CD14-positive monocyte (primary cell): ENCODE results near the gene BATF3. TPM values are rescaled to one million over a fixed set of nuclear protein-coding genes. Genes with fewer than 3 reads are reported as not detected.

ENCODE experiments used
- DNase-seq, 3 donors: peaks; one replicate each; pipeline ENCODE4 v3.0.0-alpha.2; 2011 to 2022
- H2AFZ ChIP-seq: 2 replicates; pipeline ENCODE4 v1.6.0; 2012; ENCODE audit warnings: mild to moderate bottlenecking, low read depth, low read length, inconsistent platforms; ENCODE audit not compliant: insufficient read depth, poor library complexity, severe bottlenecking
- H3K27ac ChIP-seq, 2 donors: 1 replicate in 1 of 2; 2 replicates in 1 of 2; pipeline ENCODE4 v1.5.1; 2012 to 2013; ENCODE audit warnings: low read length in 2 of 2, control low read depth in 1 of 2, inconsistent platforms in 1 of 2, low read depth in 1 of 2, mild to moderate bottlenecking in 1 of 2
- H3K27me3 ChIP-seq, 2 donors: one replicate each; pipeline versions ENCODE4 v1.6.0 to v1.6.1; 2011 to 2013; ENCODE audit warnings: low read length in 2 of 2; ENCODE audit not compliant: control insufficient read depth in 2 of 2, insufficient read depth in 2 of 2
- H3K36me3 ChIP-seq, 2 donors: replicated peaks in 1 of 2; 1 replicate in 1 of 2; 2 replicates in 1 of 2; pipeline versions ENCODE4 v1.5.1 to v1.6.1; 2012 to 2013; ENCODE audit warnings: low read length in 2 of 2, control low read depth in 1 of 2, inconsistent platforms in 1 of 2, mild to moderate bottlenecking in 1 of 2; ENCODE audit not compliant: insufficient read depth in 2 of 2, control insufficient read depth in 1 of 2
- H3K4me1 ChIP-seq, 2 donors: 1 replicate in 1 of 2; 2 replicates in 1 of 2; pipeline versions ENCODE4 v1.5.1 to v1.6.1; 2012 to 2013; ENCODE audit warnings: low read length in 2 of 2, control low read depth in 1 of 2, inconsistent platforms in 1 of 2, mild to moderate bottlenecking in 1 of 2, moderate library complexity in 1 of 2; ENCODE audit not compliant: insufficient read depth in 2 of 2, control insufficient read depth in 1 of 2
- H3K4me2 ChIP-seq: replicated peaks from 2 replicates; pipeline ENCODE3; 2012; ENCODE audit warnings: low read length, moderate library complexity, mild to moderate bottlenecking; ENCODE audit not compliant: poor library complexity, severe bottlenecking; ENCODE audit errors: extremely low read depth
- H3K4me3 ChIP-seq, 3 experiments: fragments of 200-600 bp in 1 of 3; sonication (generic) in 1 of 3; replicated peaks in 1 of 3; 1 replicate in 2 of 3; 2 replicates in 1 of 3; pipeline ENCODE4 v1.5.1; 2011 to 2013; ENCODE audit warnings: low read length in 3 of 3, mild to moderate bottlenecking in 3 of 3, control low read depth in 2 of 3, low read depth in 2 of 3, inconsistent platforms in 1 of 3, moderate library complexity in 1 of 3
- H3K79me2 ChIP-seq: 2 replicates; pipeline ENCODE4 v1.6.0; 2012; ENCODE audit warnings: mild to moderate bottlenecking, control low read depth, inconsistent platforms, low read length, moderate library complexity; ENCODE audit not compliant: insufficient read depth
- H3K9ac ChIP-seq: 2 replicates; pipeline ENCODE4 v1.6.0; 2017; ENCODE audit warnings: low read length, mild to moderate bottlenecking; ENCODE audit not compliant: insufficient read depth, poor library complexity, severe bottlenecking
- H3K9me3 ChIP-seq, 2 donors: replicated peaks in 1 of 2; 1 replicate in 1 of 2; 2 replicates in 1 of 2; pipeline versions ENCODE4 v1.5.1 to v1.6.1; 2012 to 2013; ENCODE audit warnings: low read length in 2 of 2, control low read depth in 1 of 2; ENCODE audit not compliant: control insufficient read depth in 1 of 2, insufficient read depth in 1 of 2
- H4K20me1 ChIP-seq: 2 replicates; pipeline ENCODE4 v1.6.0; 2012; ENCODE audit warnings: mild to moderate bottlenecking, low read length, control low read depth, moderate library complexity; ENCODE audit not compliant: insufficient read depth
- H3K27ac Mint-ChIP-seq, 7 donors: one replicate each; pipeline ENCODE4 v1.8.0; 2020; ENCODE audit warnings: mild to moderate bottlenecking in 7 of 7, mixed read lengths in 7 of 7, moderate library complexity in 6 of 7, inconsistent platforms in 2 of 7
- H3K27me3 Mint-ChIP-seq, 3 donors: one replicate each; pipeline ENCODE4 v1.8.0; 2021 to 2022; ENCODE audit warnings: low read depth in 3 of 3, mild to moderate bottlenecking in 3 of 3, mixed read lengths in 3 of 3, moderate library complexity in 3 of 3, inconsistent platforms in 1 of 3
- H3K36me3 Mint-ChIP-seq, 2 donors: one replicate each; pipeline ENCODE4 v1.8.0; 2020; ENCODE audit warnings: mixed read lengths in 2 of 2, inconsistent platforms in 1 of 2, mild to moderate bottlenecking in 1 of 2
- H3K4me1 Mint-ChIP-seq: one replicate; pipeline ENCODE4 v1.8.0; 2020; ENCODE audit warnings: mild to moderate bottlenecking, mixed read lengths
- H3K4me3 Mint-ChIP-seq, 2 donors: one replicate each; pipeline ENCODE4 v1.8.0; 2020; ENCODE audit warnings: mild to moderate bottlenecking in 2 of 2, mixed read lengths in 2 of 2, moderate library complexity in 1 of 2
- H3K9me3 Mint-ChIP-seq, 7 donors: one replicate each; pipeline ENCODE4 v1.8.0; 2020 to 2022; ENCODE audit warnings: mixed read lengths in 7 of 7, mild to moderate bottlenecking in 6 of 7, moderate library complexity in 6 of 7, inconsistent platforms in 2 of 7
- WGBS: methylation state at CpG from one replicate; pipeline ENCODE4 v1.1.5; 2013; ENCODE audit warnings: missing lambda C conversion rate; ENCODE audit not compliant: insufficient coverage; 5-methylcytosine and 5-hydroxymethylcytosine counted together
- intact Hi-C, 2 donors: fragments of 100-400 bp; cut with micrococcal nuclease; formaldehyde crosslinking; loops; one replicate each; pipeline versions ENCODE4 v1.15.0 to v1.15.1; 2023
- polyA plus RNA-seq, 3 donors: library from polyadenylated mRNA; depleted of rRNA in 1 of 3; unstranded in 2 of 3; stranded (reverse) in 1 of 3; fragments of 300-500 nt in 2 of 3; fragments of >200 nt in 1 of 3; fragmentation: Illumina TruSeq in 2 of 3; gene quantifications; 1 replicate in 2 of 3; 2 replicates in 1 of 3; pipeline ENCODE4 v1.2.3, GENCODE V29; 2012 to 2021
- TF ChIP-seq, protein P1 (sequence below): fragments of 200-600 bp; IDR thresholded peaks from one replicate; pipeline ENCODE4 v1.8.0; 2022; ENCODE audit warnings: antibody characterized with exemption, mild to moderate bottlenecking

The BATF3 gene
- polyA plus RNA-seq, 3 donors, result 9.3 to 34.7 (median 15.1) TPM

DNA sequence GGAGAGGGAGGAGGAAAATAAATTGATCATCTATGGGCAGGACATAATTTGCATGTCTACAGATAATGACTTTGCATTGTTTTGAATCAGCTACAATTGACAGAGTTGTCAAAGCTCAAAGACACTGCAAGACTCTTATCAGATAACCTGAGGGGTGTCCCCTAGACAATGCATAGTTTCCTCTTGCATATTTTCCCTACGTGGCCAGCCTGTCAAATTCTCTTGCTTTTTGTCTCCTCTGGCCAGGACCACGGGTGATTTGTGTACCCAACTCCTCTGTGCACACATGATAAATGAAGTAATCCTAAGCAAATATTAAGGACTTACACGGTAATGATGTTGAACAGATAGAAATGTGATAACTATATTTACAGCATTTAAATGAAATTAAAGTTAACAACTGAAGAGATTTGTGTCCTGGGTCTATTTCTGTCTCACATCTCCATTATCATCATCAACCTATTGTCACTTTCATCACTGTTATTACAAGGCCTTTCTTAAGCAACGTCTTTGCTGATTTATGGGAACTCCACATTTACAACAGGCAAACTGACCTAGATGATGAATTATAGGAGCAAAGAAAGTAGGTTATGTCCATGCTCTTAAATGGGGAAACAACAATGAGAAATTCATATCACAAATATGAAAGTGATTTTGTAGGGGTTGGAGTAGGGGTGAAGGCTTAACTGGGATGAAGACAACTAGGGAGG lies 18.8 kb downstream of the BATF3 start:
- peaks cover 0 to 2% (median 0%) of the 10 kb centered on the region in 7 donors for H3K9me3 Mint-ChIP-seq
- intact Hi-C loops, result no loop called here
- peaks cover 80% of the 10 kb centered on the region for H3K4me1 Mint-ChIP-seq
- Histone ChIP-seq H4K20me1 (no peaks in the 10 kb centered on the region), H3K4me1 (peaks cover 75 to 83% of the 10 kb centered on the region in 2 donors), H3K36me3 (no peaks in the 10 kb centered on the region), H3K27ac (no peak overlapping the region), H2AFZ (no peak overlapping the region), H3K27me3 (no peaks in the 10 kb centered on the region), H3K9ac (no peak overlapping the region), H3K9me3 (no peaks in the 10 kb centered on the region), H3K79me2 (no peaks in the 10 kb centered on the region), H3K4me2 (no peak overlapping the region), H3K4me3 (no peak overlapping the region)
- H3K27me3 Mint-ChIP-seq, result peaks cover 0 to 3% (median 1%) of the 10 kb centered on the region in 3 donors
- no peak overlapping the region for H3K4me3 Mint-ChIP-seq
- peak in 1 of 3 donors; percentile 88 for DNase-seq
- peaks cover 2% of the 10 kb centered on the region in 2 donors for H3K36me3 Mint-ChIP-seq
- WGBS, result 40% methylated on average over 1 of the region's 4 CpGs
- TF ChIP-seq, protein P1, sequence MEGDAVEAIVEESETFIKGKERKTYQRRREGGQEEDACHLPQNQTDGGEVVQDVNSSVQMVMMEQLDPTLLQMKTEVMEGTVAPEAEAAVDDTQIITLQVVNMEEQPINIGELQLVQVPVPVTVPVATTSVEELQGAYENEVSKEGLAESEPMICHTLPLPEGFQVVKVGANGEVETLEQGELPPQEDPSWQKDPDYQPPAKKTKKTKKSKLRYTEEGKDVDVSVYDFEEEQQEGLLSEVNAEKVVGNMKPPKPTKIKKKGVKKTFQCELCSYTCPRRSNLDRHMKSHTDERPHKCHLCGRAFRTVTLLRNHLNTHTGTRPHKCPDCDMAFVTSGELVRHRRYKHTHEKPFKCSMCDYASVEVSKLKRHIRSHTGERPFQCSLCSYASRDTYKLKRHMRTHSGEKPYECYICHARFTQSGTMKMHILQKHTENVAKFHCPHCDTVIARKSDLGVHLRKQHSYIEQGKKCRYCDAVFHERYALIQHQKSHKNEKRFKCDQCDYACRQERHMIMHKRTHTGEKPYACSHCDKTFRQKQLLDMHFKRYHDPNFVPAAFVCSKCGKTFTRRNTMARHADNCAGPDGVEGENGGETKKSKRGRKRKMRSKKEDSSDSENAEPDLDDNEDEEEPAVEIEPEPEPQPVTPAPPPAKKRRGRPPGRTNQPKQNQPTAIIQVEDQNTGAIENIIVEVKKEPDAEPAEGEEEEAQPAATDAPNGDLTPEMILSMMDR, result no peak
- peak overlapping the region; percentile 60 to 84 (median 78) for H3K27ac Mint-ChIP-seq

DNA sequence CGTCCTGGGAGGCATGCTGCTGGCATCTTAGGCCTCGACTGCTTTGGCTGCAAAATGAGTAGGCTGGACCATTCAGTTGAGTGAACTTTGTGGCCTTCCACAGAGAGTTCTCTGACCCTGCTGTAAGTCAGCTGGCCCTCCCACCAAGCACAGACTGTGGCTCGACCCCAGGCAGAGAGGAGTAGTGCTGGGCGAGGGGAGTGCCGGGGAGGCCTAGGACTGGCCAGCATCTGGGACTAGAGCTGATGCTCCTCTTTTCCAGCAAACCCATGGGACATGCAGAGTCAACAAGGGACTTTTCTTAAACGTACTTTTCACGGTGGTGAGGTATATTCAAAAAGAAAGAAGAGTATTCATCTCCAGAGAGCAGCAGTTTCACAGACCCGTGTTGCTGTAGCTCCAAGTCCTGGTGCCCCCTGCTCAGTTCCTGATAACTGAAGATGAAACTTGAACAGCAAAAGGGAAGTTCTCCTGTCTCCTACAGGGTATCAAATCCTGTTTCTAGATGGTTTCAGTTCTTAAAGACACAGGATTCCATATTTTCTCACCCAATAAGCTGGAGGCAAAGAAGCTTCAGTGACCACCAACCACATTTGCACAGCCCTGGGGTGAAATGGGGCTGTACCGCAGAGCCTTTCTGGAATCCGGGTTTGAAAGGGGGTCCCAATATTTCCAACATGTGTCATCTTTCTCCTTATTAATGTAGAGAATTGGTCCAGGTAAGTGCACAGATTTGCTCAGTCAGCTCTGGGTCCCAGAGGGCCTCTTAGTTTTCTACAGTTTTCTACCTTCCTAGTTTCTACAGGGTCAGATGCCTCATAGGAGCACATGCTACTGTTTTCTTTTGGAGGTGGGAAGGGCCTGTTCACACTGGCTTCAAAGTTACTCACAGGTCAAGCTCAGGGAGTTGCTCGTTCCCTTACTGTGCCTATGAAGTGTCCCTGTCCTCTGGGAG lies 20.9 kb downstream of the BATF3 start:
- Histone ChIP-seq H2AFZ (peak overlapping the region; percentile 9), H3K27ac (peak overlapping the region; percentile 63 to 70), H3K4me2 (peak overlapping the region; percentile 62), H3K4me3 (peak overlapping the region in 2 of 3 experiments; percentile 9 to 54), H3K9me3 (no peaks in the 10 kb centered on the region), H4K20me1 (no peaks in the 10 kb centered on the region), H3K27me3 (no peaks in the 10 kb centered on the region), H3K79me2 (no peaks in the 10 kb centered on the region), H3K4me1 (peaks cover 54 to 64% of the 10 kb centered on the region in 2 donors), H3K36me3 (no peaks in the 10 kb centered on the region), H3K9ac (no peak overlapping the region)
- H3K4me1 Mint-ChIP-seq, result peaks cover 59% of the 10 kb centered on the region
- H3K36me3 Mint-ChIP-seq, result peaks cover 2% of the 10 kb centered on the region in 2 donors
- peak overlapping the region; percentile 60 to 80 for H3K4me3 Mint-ChIP-seq
- H3K9me3 Mint-ChIP-seq, result peaks cover 0 to 2% (median 0%) of the 10 kb centered on the region in 7 donors
- intact Hi-C loops, result no loop called here
- WGBS, result 66% methylated on average over 7 of the region's 11 CpGs
- peaks cover 0 to 3% (median 1%) of the 10 kb centered on the region in 3 donors for H3K27me3 Mint-ChIP-seq
- TF ChIP-seq, protein P1, result no peak
- DNase-seq, result peak in 2 of 3 donors; percentile 65 to 71
- peak overlapping the region; percentile 82 to 94 (median 87) for H3K27ac Mint-ChIP-seq
